MV-4-11 (cell line): ENCODE data around the gene MCOLN3.
A peak's percentile ranks its signal among the peaks of the same experiment; 100 is the strongest.
"Not testable (repeated sequence)": the region's sequence is repeated elsewhere in the genome, so short reads cannot be mapped to it uniquely, and the experiment has no call there.

Experiments
- DNase-seq: peaks from one replicate; lab custom pipeline; 2025; lab: John Stamatoyannopoulos, UW

The MCOLN3 gene

GRCh38 chr1:85047472-85048295 is 616 bp downstream of the MCOLN3 start:
- DNase-seq = no peak

GRCh38 chr1:85047144-85047471 is 1.2 kb downstream of the MCOLN3 start:
- no peak for DNase-seq

- no peak for DNase-seq
Measured at GRCh38 chr1:85042413-85042812, 5.9 kb downstream of the MCOLN3 start.

GRCh38 chr1:85041793-85042192 is 6.5 kb downstream of the MCOLN3 start:
- no peak for DNase-seq

GRCh38 chr1:85033221-85033620 is 15.1 kb downstream of the MCOLN3 start:
- DNase-seq = no peak

- no peak for DNase-seq
Measured at GRCh38 chr1:85030536-85030935, 17.8 kb downstream of the MCOLN3 start.

GRCh38 chr1:85028151-85028550 is 20.1 kb downstream of the MCOLN3 start:
- no peak for DNase-seq

GRCh38 chr1:85027242-85027983 is 20.9 kb downstream of the MCOLN3 start:
- peak; percentile 42 for DNase-seq

GRCh38 chr1:85025940-85026339 is 22.4 kb downstream of the MCOLN3 start:
- DNase-seq = no peak

- no peak for DNase-seq
Measured at GRCh38 chr1:85024736-85025135, 23.6 kb downstream of the MCOLN3 start.

GRCh38 chr1:85022700-85023099 is 25.6 kb downstream of the MCOLN3 start:
- no peak for DNase-seq

- no peak for DNase-seq
Measured at GRCh38 chr1:85019994-85020393, 28.3 kb downstream of the MCOLN3 start.

- no peak for DNase-seq
Measured at GRCh38 chr1:85015826-85016225, 32.5 kb downstream of the MCOLN3 start.

- not testable (repeated sequence) for DNase-seq
Measured at GRCh38 chr1:85005641-85006040, 42.7 kb downstream of the MCOLN3 start.

GRCh38 chr1:85001742-85002141 is 46.6 kb downstream of the MCOLN3 start:
- DNase-seq = peak; percentile 23

- DNase-seq = peak; percentile 85
Measured at GRCh38 chr1:84998642-84999280, 49.5 kb downstream of the MCOLN3 start.

GRCh38 chr1:84997667-84998600 is 50.4 kb downstream of the MCOLN3 start:
- DNase-seq = no peak

GRCh38 chr1:84996846-84997666 is 51.2 kb downstream of the MCOLN3 start, which contains the start of gene MCOLN2:
MCOLN2 (minus strand) TSS chr1:84997113; CDS start chr1:84996872, 241 bp downstream.
- DNase-seq = no peak

- DNase-seq = peak; percentile 80
Measured at GRCh38 chr1:84995484-84996334, 52.6 kb downstream of the MCOLN3 start.
